WTC11 (cell line): ENCODE results near the gene INSL3. TPM values are rescaled to one million over a fixed set of nuclear protein-coding genes. Genes with fewer than 3 reads are reported as not detected.

Experiments used
- ATAC-seq: fragments of 200-7000 bp; cut with Tn5 transposase; 2 replicates; pipeline ENCODE4 v1.10.0; 2021; ENCODE audit warnings: mild to moderate bottlenecking, moderate library complexity
- CTCF ChIA-PET: fragments of 300-600 bp; sonication (Branson Sonifier 250); formaldehyde crosslinking; loops from one replicate; lab custom pipeline; 2021; ENCODE audit warnings: antibody characterized with exemption; lab: Charles Lee
- POLR2A ChIA-PET: fragments of 350-600 bp; sonication (Branson Sonifier 250); formaldehyde crosslinking; loops from one replicate; lab custom pipeline; 2021; ENCODE audit warnings: antibody characterized with exemption; lab: Charles Lee
- DNase-seq: peaks from one replicate; pipeline ENCODE4 v3.0.0; 2021; ENCODE audit warnings: low spot score
- H3K27ac Mint-ChIP-seq: 2 replicates; pipeline ENCODE4 v1.8.0; 2021; ENCODE audit warnings: mixed read lengths
- H3K27me3 Mint-ChIP-seq: 2 replicates; pipeline ENCODE4 v1.8.0; 2021; ENCODE audit warnings: low read depth, mild to moderate bottlenecking, moderate library complexity, mixed read lengths
- H3K36me3 Mint-ChIP-seq: 2 replicates; pipeline ENCODE4 v1.8.0; 2021; ENCODE audit warnings: mixed read lengths
- H3K4me1 Mint-ChIP-seq: 2 replicates; pipeline ENCODE4 v1.8.0; 2022; ENCODE audit warnings: mixed read lengths
- H3K4me3 Mint-ChIP-seq: 2 replicates; pipeline ENCODE4 v1.8.0; 2021; ENCODE audit warnings: mild to moderate bottlenecking, moderate library complexity, mixed read lengths
- H3K9me3 Mint-ChIP-seq: 2 replicates; pipeline ENCODE4 v1.8.0; 2021; ENCODE audit warnings: mixed read lengths
- CBFB ChIP-seq: sonication (generic); formaldehyde crosslinking; IDR thresholded peaks from 2 replicates; pipeline ENCODE4 v1.8.1; 2022; ENCODE audit warnings: mild to moderate bottlenecking, low read depth, missing genetic modification reagents
- CREB1 ChIP-seq: sonication (generic); formaldehyde crosslinking; IDR thresholded peaks from 2 replicates; pipeline ENCODE4 v1.8.0; 2023; ENCODE audit warnings: mild to moderate bottlenecking, missing genetic modification reagents
- FOXP1 ChIP-seq: sonication (generic); formaldehyde crosslinking; IDR thresholded peaks from 2 replicates; pipeline ENCODE4 v1.8.0; 2022; ENCODE audit warnings: missing genetic modification reagents, mild to moderate bottlenecking, moderate library complexity, borderline replicate concordance
- GABPB1 ChIP-seq: sonication (generic); formaldehyde crosslinking; IDR thresholded peaks from 2 replicates; pipeline ENCODE4 v1.8.1; 2023; ENCODE audit warnings: mild to moderate bottlenecking, missing genetic modification reagents
- IRF2 ChIP-seq: sonication (generic); formaldehyde crosslinking; IDR thresholded peaks from 2 replicates; pipeline ENCODE4 v1.8.0; 2022; ENCODE audit warnings: low read depth, missing genetic modification reagents, borderline replicate concordance
- JAZF1 ChIP-seq: fragments of 250-450 bp; sonication (Bioruptor Pico); IDR thresholded peaks from 2 replicates; pipeline ENCODE4 v1.9.0; 2021; ENCODE audit warnings: moderate library complexity, mild to moderate bottlenecking, inconsistent platforms
- JUN ChIP-seq: sonication (generic); formaldehyde crosslinking; IDR thresholded peaks from 2 replicates; pipeline ENCODE4 v1.8.0; 2023; ENCODE audit warnings: mild to moderate bottlenecking, missing genetic modification reagents
- MXD4 ChIP-seq: fragments of 250-450 bp; sonication (Bioruptor Pico); IDR thresholded peaks from 2 replicates; pipeline ENCODE4 v1.8.0; 2021; ENCODE audit warnings: mild to moderate bottlenecking, moderate library complexity, borderline replicate concordance
- MYBL2 ChIP-seq: sonication (generic); formaldehyde crosslinking; IDR thresholded peaks from 2 replicates; pipeline ENCODE4 v1.8.1; 2023; ENCODE audit warnings: mild to moderate bottlenecking, moderate library complexity, missing genetic modification reagents
- NR2C2 ChIP-seq: sonication (generic); formaldehyde crosslinking; IDR thresholded peaks from 2 replicates; pipeline ENCODE4 v1.8.0; 2022; ENCODE audit warnings: mild to moderate bottlenecking, missing genetic modification reagents
- NR3C1 ChIP-seq: sonication (generic); formaldehyde crosslinking; conservative IDR thresholded peaks from 2 replicates; pipeline ENCODE4 v1.8.1; 2023; ENCODE audit warnings: low read depth, mild to moderate bottlenecking, missing genetic modification reagents
- PRRX2 ChIP-seq: fragments of 250-450 bp; sonication (Bioruptor Pico); IDR thresholded peaks from 2 replicates; pipeline ENCODE4 v1.8.0; 2021; ENCODE audit warnings: mild to moderate bottlenecking
- RELA ChIP-seq: sonication (generic); formaldehyde crosslinking; IDR thresholded peaks from 2 replicates; pipeline ENCODE4 v1.8.1; 2022; ENCODE audit warnings: missing genetic modification reagents, mild to moderate bottlenecking, borderline replicate concordance
- ZBTB21 ChIP-seq: sonication (generic); formaldehyde crosslinking; IDR thresholded peaks from 2 replicates; pipeline ENCODE4 v1.8.1; 2023; ENCODE audit warnings: mild to moderate bottlenecking, missing genetic modification reagents, borderline replicate concordance
- ZNF121 ChIP-seq: sonication (generic); formaldehyde crosslinking; IDR thresholded peaks from 2 replicates; pipeline ENCODE4 v1.8.0; 2023; ENCODE audit warnings: missing genetic modification reagents
- ZNF263 ChIP-seq: sonication (generic); formaldehyde crosslinking; IDR thresholded peaks from 2 replicates; pipeline ENCODE4 v1.8.1; 2022; ENCODE audit warnings: low read depth, mild to moderate bottlenecking, moderate library complexity, missing genetic modification reagents
- total RNA-seq: library from RNA; stranded (reverse); gene quantifications from 3 replicates; pipeline ENCODE4 v1.2.3, GENCODE V29; 2021
- TF ChIP-seq, protein P1 (sequence below): sonication (generic); formaldehyde crosslinking; IDR thresholded peaks from 2 replicates; pipeline ENCODE4 v1.8.1; 2023; ENCODE audit warnings: mild to moderate bottlenecking, missing genetic modification reagents, borderline replicate concordance
- TF ChIP-seq, protein P2 (sequence below): sonication (generic); formaldehyde crosslinking; IDR thresholded peaks from 2 replicates; pipeline ENCODE4 v1.8.0; 2023; ENCODE audit warnings: mild to moderate bottlenecking, missing genetic modification reagents
- TF ChIP-seq, protein P3 (sequence below): sonication (generic); formaldehyde crosslinking; IDR thresholded peaks from 2 replicates; pipeline ENCODE4 v1.8.0; 2022; ENCODE audit warnings: mild to moderate bottlenecking, missing genetic modification reagents
- TF ChIP-seq, protein P4 (sequence below): fragments of 200-600 bp; IDR thresholded peaks from 2 replicates; pipeline ENCODE4 v1.8.0; 2022; ENCODE audit warnings: antibody characterized with exemption
- TF ChIP-seq, protein P5 (sequence below): sonication (generic); formaldehyde crosslinking; IDR thresholded peaks from 2 replicates; pipeline ENCODE4 v1.8.1; 2022; ENCODE audit warnings: mild to moderate bottlenecking, missing genetic modification reagents, moderate library complexity, borderline replicate concordance
- TF ChIP-seq, protein P6 (sequence below): fragments of 250-450 bp; sonication (Bioruptor Pico); IDR thresholded peaks from 2 replicates; pipeline ENCODE4 v1.9.0; 2021; ENCODE audit warnings: mild to moderate bottlenecking, borderline replicate concordance

INSL3 gene
- total RNA-seq, 1 experiment from 2014 or later = 0.79 TPM

DNA sequence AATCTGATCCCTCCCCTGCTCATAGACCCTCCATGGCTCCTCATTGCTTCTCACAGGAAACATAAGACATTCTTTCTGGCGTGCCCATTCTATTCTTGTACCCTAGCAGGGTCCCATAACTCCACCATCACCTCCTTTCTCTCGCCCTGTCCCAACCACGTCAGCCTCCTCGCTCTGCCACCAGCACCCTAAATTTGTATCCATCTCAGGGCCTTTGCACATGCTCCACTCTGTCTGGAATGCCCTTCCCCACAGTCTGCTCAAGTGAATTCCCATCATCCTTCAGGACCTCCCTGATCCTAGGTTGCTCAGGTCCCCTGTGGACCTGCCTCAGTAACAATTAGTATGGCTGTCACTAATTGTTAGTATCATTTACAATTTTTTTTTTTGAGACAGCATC, 15.9 kb downstream of the INSL3 start (continued):
- TF ChIP-seq GABPB1 (CRISPR knock-in tag) = no peak
- TF ChIP-seq, protein P1, sequence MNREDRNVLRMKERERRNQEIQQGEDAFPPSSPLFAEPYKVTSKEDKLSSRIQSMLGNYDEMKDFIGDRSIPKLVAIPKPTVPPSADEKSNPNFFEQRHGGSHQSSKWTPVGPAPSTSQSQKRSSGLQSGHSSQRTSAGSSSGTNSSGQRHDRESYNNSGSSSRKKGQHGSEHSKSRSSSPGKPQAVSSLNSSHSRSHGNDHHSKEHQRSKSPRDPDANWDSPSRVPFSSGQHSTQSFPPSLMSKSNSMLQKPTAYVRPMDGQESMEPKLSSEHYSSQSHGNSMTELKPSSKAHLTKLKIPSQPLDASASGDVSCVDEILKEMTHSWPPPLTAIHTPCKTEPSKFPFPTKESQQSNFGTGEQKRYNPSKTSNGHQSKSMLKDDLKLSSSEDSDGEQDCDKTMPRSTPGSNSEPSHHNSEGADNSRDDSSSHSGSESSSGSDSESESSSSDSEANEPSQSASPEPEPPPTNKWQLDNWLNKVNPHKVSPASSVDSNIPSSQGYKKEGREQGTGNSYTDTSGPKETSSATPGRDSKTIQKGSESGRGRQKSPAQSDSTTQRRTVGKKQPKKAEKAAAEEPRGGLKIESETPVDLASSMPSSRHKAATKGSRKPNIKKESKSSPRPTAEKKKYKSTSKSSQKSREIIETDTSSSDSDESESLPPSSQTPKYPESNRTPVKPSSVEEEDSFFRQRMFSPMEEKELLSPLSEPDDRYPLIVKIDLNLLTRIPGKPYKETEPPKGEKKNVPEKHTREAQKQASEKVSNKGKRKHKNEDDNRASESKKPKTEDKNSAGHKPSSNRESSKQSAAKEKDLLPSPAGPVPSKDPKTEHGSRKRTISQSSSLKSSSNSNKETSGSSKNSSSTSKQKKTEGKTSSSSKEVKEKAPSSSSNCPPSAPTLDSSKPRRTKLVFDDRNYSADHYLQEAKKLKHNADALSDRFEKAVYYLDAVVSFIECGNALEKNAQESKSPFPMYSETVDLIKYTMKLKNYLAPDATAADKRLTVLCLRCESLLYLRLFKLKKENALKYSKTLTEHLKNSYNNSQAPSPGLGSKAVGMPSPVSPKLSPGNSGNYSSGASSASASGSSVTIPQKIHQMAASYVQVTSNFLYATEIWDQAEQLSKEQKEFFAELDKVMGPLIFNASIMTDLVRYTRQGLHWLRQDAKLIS (CRISPR knock-in tag) = no peak
- no peak for TF ChIP-seq CREB1
- TF ChIP-seq PRRX2 (CRISPR knock-in tag) = no peak
- TF ChIP-seq, protein P2, sequence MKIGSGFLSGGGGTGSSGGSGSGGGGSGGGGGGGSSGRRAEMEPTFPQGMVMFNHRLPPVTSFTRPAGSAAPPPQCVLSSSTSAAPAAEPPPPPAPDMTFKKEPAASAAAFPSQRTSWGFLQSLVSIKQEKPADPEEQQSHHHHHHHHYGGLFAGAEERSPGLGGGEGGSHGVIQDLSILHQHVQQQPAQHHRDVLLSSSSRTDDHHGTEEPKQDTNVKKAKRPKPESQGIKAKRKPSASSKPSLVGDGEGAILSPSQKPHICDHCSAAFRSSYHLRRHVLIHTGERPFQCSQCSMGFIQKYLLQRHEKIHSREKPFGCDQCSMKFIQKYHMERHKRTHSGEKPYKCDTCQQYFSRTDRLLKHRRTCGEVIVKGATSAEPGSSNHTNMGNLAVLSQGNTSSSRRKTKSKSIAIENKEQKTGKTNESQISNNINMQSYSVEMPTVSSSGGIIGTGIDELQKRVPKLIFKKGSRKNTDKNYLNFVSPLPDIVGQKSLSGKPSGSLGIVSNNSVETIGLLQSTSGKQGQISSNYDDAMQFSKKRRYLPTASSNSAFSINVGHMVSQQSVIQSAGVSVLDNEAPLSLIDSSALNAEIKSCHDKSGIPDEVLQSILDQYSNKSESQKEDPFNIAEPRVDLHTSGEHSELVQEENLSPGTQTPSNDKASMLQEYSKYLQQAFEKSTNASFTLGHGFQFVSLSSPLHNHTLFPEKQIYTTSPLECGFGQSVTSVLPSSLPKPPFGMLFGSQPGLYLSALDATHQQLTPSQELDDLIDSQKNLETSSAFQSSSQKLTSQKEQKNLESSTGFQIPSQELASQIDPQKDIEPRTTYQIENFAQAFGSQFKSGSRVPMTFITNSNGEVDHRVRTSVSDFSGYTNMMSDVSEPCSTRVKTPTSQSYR (CRISPR knock-in tag) = no peak
- no peak for TF ChIP-seq JAZF1 (CRISPR knock-in tag)
- no peak for TF ChIP-seq JUN (CRISPR knock-in tag)
- no peak for TF ChIP-seq ZNF263 (CRISPR knock-in tag)
- TF ChIP-seq, all 79 proteins: peak for 0

DNA sequence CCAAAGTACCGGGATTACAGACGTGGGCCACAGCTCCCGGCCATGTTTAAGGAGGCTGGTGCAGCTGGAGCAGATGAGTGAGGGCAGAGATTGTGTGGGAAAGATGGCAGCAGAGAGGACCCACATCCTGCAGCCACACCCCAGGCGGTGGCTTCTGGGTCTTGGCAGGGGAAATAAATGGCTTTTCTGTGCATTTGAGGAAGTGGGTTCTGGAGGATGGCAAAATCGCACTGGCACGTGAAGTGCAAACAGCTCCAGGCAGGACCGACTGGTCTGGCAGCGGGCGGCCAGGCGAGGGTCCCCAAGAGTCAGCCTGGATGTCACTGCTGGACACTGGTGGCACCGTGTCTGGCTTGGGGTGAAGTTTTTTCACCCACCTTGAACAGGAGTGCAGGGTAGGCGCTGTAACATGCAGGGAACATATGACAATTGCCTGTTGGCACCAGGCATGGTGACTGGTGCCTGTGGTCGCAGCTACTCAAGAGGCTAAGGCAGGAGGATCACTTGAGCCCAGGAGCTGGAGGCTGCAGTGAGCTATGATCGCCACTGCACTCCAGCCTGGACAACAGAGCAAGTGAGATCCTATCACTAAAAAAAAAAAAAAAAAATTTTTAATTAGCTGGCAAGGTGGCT, 17.9 kb downstream of the INSL3 start:
- Mint-ChIP-seq H3K4me3 (no peak overlapping the region), H3K27me3 (no peaks in the 10 kb centered on the region; the same call in 1 of the 2 replicates), H3K4me1 (no peaks in the 10 kb centered on the region), H3K36me3 (no peaks in the 10 kb centered on the region), H3K27ac (no peak overlapping the region), H3K9me3 (no peaks in the 10 kb centered on the region)
- CTCF ChIA-PET = interaction anchor here (1.0 to 1.5 kb wide), 7 partner anchors 9 to 56 kb away, joined by 3 to 6 read pairs (median 4); partner anchors contain the start of genes B3GNT3 and RPL18A
- DNase-seq (no peak), ATAC-seq (no peak)
- TF ChIP-seq CBFB (CRISPR knock-in tag) = no peak
- TF ChIP-seq, protein P3, sequence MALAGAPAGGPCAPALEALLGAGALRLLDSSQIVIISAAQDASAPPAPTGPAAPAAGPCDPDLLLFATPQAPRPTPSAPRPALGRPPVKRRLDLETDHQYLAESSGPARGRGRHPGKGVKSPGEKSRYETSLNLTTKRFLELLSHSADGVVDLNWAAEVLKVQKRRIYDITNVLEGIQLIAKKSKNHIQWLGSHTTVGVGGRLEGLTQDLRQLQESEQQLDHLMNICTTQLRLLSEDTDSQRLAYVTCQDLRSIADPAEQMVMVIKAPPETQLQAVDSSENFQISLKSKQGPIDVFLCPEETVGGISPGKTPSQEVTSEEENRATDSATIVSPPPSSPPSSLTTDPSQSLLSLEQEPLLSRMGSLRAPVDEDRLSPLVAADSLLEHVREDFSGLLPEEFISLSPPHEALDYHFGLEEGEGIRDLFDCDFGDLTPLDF (CRISPR knock-in tag) = no peak
- no peak for TF ChIP-seq ZBTB21
- TF ChIP-seq RELA (CRISPR knock-in tag) = no peak
- TF ChIP-seq, protein P4, sequence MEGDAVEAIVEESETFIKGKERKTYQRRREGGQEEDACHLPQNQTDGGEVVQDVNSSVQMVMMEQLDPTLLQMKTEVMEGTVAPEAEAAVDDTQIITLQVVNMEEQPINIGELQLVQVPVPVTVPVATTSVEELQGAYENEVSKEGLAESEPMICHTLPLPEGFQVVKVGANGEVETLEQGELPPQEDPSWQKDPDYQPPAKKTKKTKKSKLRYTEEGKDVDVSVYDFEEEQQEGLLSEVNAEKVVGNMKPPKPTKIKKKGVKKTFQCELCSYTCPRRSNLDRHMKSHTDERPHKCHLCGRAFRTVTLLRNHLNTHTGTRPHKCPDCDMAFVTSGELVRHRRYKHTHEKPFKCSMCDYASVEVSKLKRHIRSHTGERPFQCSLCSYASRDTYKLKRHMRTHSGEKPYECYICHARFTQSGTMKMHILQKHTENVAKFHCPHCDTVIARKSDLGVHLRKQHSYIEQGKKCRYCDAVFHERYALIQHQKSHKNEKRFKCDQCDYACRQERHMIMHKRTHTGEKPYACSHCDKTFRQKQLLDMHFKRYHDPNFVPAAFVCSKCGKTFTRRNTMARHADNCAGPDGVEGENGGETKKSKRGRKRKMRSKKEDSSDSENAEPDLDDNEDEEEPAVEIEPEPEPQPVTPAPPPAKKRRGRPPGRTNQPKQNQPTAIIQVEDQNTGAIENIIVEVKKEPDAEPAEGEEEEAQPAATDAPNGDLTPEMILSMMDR = no peak
- TF ChIP-seq IRF2 (CRISPR knock-in tag) = no peak
- no peak for TF ChIP-seq ZNF121 (CRISPR knock-in tag)
- no peak for TF ChIP-seq NR2C2 (CRISPR knock-in tag)
- TF ChIP-seq, protein P5, sequence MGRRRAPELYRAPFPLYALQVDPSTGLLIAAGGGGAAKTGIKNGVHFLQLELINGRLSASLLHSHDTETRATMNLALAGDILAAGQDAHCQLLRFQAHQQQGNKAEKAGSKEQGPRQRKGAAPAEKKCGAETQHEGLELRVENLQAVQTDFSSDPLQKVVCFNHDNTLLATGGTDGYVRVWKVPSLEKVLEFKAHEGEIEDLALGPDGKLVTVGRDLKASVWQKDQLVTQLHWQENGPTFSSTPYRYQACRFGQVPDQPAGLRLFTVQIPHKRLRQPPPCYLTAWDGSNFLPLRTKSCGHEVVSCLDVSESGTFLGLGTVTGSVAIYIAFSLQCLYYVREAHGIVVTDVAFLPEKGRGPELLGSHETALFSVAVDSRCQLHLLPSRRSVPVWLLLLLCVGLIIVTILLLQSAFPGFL (CRISPR knock-in tag) = no peak
- TF ChIP-seq MXD4 (CRISPR knock-in tag) = no peak
- no peak for TF ChIP-seq MYBL2 (CRISPR knock-in tag)
- TF ChIP-seq NR3C1 (CRISPR knock-in tag) = no peak
- no peak for TF ChIP-seq FOXP1 (CRISPR knock-in tag)
- TF ChIP-seq, protein P6, sequence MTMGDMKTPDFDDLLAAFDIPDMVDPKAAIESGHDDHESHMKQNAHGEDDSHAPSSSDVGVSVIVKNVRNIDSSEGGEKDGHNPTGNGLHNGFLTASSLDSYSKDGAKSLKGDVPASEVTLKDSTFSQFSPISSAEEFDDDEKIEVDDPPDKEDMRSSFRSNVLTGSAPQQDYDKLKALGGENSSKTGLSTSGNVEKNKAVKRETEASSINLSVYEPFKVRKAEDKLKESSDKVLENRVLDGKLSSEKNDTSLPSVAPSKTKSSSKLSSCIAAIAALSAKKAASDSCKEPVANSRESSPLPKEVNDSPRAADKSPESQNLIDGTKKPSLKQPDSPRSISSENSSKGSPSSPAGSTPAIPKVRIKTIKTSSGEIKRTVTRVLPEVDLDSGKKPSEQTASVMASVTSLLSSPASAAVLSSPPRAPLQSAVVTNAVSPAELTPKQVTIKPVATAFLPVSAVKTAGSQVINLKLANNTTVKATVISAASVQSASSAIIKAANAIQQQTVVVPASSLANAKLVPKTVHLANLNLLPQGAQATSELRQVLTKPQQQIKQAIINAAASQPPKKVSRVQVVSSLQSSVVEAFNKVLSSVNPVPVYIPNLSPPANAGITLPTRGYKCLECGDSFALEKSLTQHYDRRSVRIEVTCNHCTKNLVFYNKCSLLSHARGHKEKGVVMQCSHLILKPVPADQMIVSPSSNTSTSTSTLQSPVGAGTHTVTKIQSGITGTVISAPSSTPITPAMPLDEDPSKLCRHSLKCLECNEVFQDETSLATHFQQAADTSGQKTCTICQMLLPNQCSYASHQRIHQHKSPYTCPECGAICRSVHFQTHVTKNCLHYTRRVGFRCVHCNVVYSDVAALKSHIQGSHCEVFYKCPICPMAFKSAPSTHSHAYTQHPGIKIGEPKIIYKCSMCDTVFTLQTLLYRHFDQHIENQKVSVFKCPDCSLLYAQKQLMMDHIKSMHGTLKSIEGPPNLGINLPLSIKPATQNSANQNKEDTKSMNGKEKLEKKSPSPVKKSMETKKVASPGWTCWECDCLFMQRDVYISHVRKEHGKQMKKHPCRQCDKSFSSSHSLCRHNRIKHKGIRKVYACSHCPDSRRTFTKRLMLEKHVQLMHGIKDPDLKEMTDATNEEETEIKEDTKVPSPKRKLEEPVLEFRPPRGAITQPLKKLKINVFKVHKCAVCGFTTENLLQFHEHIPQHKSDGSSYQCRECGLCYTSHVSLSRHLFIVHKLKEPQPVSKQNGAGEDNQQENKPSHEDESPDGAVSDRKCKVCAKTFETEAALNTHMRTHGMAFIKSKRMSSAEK = no peak
- POLR2A ChIA-PET = no interaction called here
